Chondrocyte (in vitro differentiated cells): ENCODE data around the gene ZNF831. TPM values are rescaled to one million over a fixed set of nuclear protein-coding genes. Genes with fewer than 3 reads are reported as not detected.

ENCODE experiments used
- DNase-seq: peaks from one replicate; pipeline ENCODE4 v3.0.0; 2021; ENCODE audit warnings: mixed read lengths, low spot score
- H3K27ac Mint-ChIP-seq: one replicate; pipeline ENCODE4 v1.8.0; 2021; ENCODE audit warnings: mild to moderate bottlenecking, moderate library complexity, mixed read lengths; ENCODE audit not compliant: unreplicated experiment
- H3K27me3 Mint-ChIP-seq: 2 replicates; pipeline ENCODE4 v1.8.0; 2021; ENCODE audit warnings: low read depth, mixed read lengths
- H3K36me3 Mint-ChIP-seq: 2 replicates; pipeline ENCODE4 v1.8.0; 2021; ENCODE audit warnings: low read depth, mixed read lengths
- H3K4me1 Mint-ChIP-seq: 2 replicates; pipeline ENCODE4 v1.8.0; 2021; ENCODE audit warnings: low read depth, mild to moderate bottlenecking, mixed read lengths
- H3K4me3 Mint-ChIP-seq: one replicate; pipeline ENCODE4 v1.8.0; 2021; ENCODE audit warnings: mild to moderate bottlenecking, moderate library complexity, mixed read lengths; ENCODE audit not compliant: unreplicated experiment
- H3K9me3 Mint-ChIP-seq: 2 replicates; pipeline ENCODE4 v1.8.0; 2021; ENCODE audit warnings: low read depth, mixed read lengths
- CTCF ChIP-seq: fragments of 200-600 bp; sonication (generic); IDR thresholded peaks from 2 replicates; pipeline ENCODE4 v1.5.0; 2021; ENCODE audit warnings: antibody characterized with exemption, mild to moderate bottlenecking, moderate library complexity
- total RNA-seq: library from RNA; stranded (reverse); gene quantifications from 3 replicates; pipeline ENCODE4 v1.2.1, GENCODE V29; 2021

Gene ZNF831
- total RNA-seq, 1 donor from 2014 or later, result not detected

GRCh38 chr20:59289994-59290393, 126.4 kb downstream of the ZNF831 start:
- H3K36me3 Mint-ChIP-seq, result no peaks in the 10 kb centered on the region
- H3K9me3 Mint-ChIP-seq, result no peaks in the 10 kb centered on the region
- H3K27me3 Mint-ChIP-seq, result peaks cover 11% of the 10 kb centered on the region
- no peak overlapping the region for H3K27ac Mint-ChIP-seq
- no peaks in the 10 kb centered on the region for H3K4me1 Mint-ChIP-seq
- TF ChIP-seq CTCF, result no peak
- no peak for DNase-seq
- no peak overlapping the region for H3K4me3 Mint-ChIP-seq

- Mint-ChIP-seq H3K4me1 (no peaks in the 10 kb centered on the region), H3K27me3 (peaks cover 13% of the 10 kb centered on the region), H3K9me3 (no peaks in the 10 kb centered on the region), H3K4me3 (no peak overlapping the region), H3K36me3 (no peaks in the 10 kb centered on the region), H3K27ac (no peak overlapping the region)
- no peak for DNase-seq
- TF ChIP-seq CTCF, result no peak
Observed at GRCh38 chr20:59291740-59292383, 128.2 kb downstream of the ZNF831 start.

- H3K27ac Mint-ChIP-seq, result no peak overlapping the region
- H3K36me3 Mint-ChIP-seq, result no peaks in the 10 kb centered on the region
- no peaks in the 10 kb centered on the region for H3K9me3 Mint-ChIP-seq
- no peaks in the 10 kb centered on the region for H3K4me1 Mint-ChIP-seq
- H3K27me3 Mint-ChIP-seq, result peaks cover 36% of the 10 kb centered on the region
- no peak for DNase-seq
- no peak for TF ChIP-seq CTCF
- no peak overlapping the region for H3K4me3 Mint-ChIP-seq
Observed at GRCh38 chr20:59295531-59295930, 131.9 kb downstream of the ZNF831 start.

- DNase-seq, result no peak
- H3K9me3 Mint-ChIP-seq, result no peaks in the 10 kb centered on the region
- H3K27me3 Mint-ChIP-seq, result peaks cover 38% of the 10 kb centered on the region
- H3K4me1 Mint-ChIP-seq, result no peaks in the 10 kb centered on the region
- TF ChIP-seq CTCF, result no peak
- no peaks in the 10 kb centered on the region for H3K36me3 Mint-ChIP-seq
- no peak overlapping the region for H3K4me3 Mint-ChIP-seq
- H3K27ac Mint-ChIP-seq, result no peak overlapping the region
Observed at GRCh38 chr20:59297686-59298085, 134.1 kb downstream of the ZNF831 start.

- Mint-ChIP-seq H3K36me3 (no peaks in the 10 kb centered on the region), H3K9me3 (no peaks in the 10 kb centered on the region), H3K27ac (no peak overlapping the region), H3K4me1 (no peaks in the 10 kb centered on the region), H3K4me3 (no peak overlapping the region), H3K27me3 (peaks cover 46% of the 10 kb centered on the region)
- no peak for TF ChIP-seq CTCF
- DNase-seq, result no peak
Observed at GRCh38 chr20:59299945-59300332, 136.3 kb downstream of the ZNF831 start.
